ENCODE data around the gene TNIK.

The TNIK gene

GRCh38 chr3:171347301-171348039 is 112.7 kb downstream of the TNIK start:
- FAIRE-seq (no peak), DNase-seq (ENCODE audit: insufficient read length, low spot score) (no peak)
- TF ChIP-seq POLR2AphosphoS5 (IDR thresholded peaks at IDR 0.05; ENCODE audit: low read depth, low read length), result no peak
- no peak for TF ChIP-seq TAF1 (IDR thresholded peaks at IDR 0.05; ENCODE audit: low read depth, low read length)
- TF ChIP-seq POLR2A (IDR thresholded peaks at IDR 0.05; ENCODE audit: low read depth, low read length), result no peak
- TF ChIP-seq SPI1 (IDR thresholded peaks at IDR 0.05; ENCODE audit: low read depth, low read length), result peak; percentile 35

GRCh38 chr3:171346582-171347300 is 113.5 kb downstream of the TNIK start:
- no peak for TF ChIP-seq SPI1 (IDR thresholded peaks at IDR 0.05; ENCODE audit: low read depth, low read length)
- TF ChIP-seq PAX5 (IDR thresholded peaks at IDR 0.05; ENCODE audit: insufficient read depth, low read length, severe bottlenecking), result no peak
- no peak for TF ChIP-seq POLR2AphosphoS5 (IDR thresholded peaks at IDR 0.05; ENCODE audit: low read depth, low read length)
- TF ChIP-seq TAF1 (IDR thresholded peaks at IDR 0.05; ENCODE audit: low read depth, low read length), result no peak
- DNase-seq (ENCODE audit: insufficient read length, low spot score) (no peak), FAIRE-seq (no peak)

GRCh38 chr3:171346019-171346418 is 114.2 kb downstream of the TNIK start:
- no peak for TF ChIP-seq TAF1 (IDR thresholded peaks at IDR 0.05; ENCODE audit: low read depth, low read length)
- FAIRE-seq (no peak), DNase-seq (ENCODE audit: insufficient read length, low spot score) (no peak)

- FAIRE-seq, result no peak
- DNase-seq (ENCODE audit: insufficient read length, low spot score), result no peak
- TF ChIP-seq SPI1 (IDR thresholded peaks at IDR 0.05; ENCODE audit: low read depth, low read length) (no peak), POLR2AphosphoS5 (IDR thresholded peaks at IDR 0.05; ENCODE audit: low read depth, low read length) (no peak), POU2F2 (IDR thresholded peaks at IDR 0.05; ENCODE audit: low read depth, low read length) (no peak), POLR2A (IDR thresholded peaks at IDR 0.05; ENCODE audit: low read depth, low read length) (no peak), PAX5 (IDR thresholded peaks at IDR 0.05; ENCODE audit: insufficient read depth, low read length, severe bottlenecking) (no peak), TAF1 (IDR thresholded peaks at IDR 0.05; ENCODE audit: low read depth, low read length) (no peak)
These were observed 114.9 kb downstream of the TNIK start for GRCh38 chr3:171345107-171345843.

- FAIRE-seq, result no peak
- TF ChIP-seq PAX5 (IDR thresholded peaks at IDR 0.05; ENCODE audit: insufficient read depth, low read length, severe bottlenecking) (no peak), POU2F2 (IDR thresholded peaks at IDR 0.05; ENCODE audit: low read depth, low read length) (no peak), SPI1 (IDR thresholded peaks at IDR 0.05; ENCODE audit: low read depth, low read length) (no peak), TAF1 (IDR thresholded peaks at IDR 0.05; ENCODE audit: low read depth, low read length) (no peak), POLR2A (IDR thresholded peaks at IDR 0.05; ENCODE audit: low read depth, low read length) (no peak), POLR2AphosphoS5 (IDR thresholded peaks at IDR 0.05; ENCODE audit: low read depth, low read length) (no peak)
- DNase-seq (ENCODE audit: insufficient read length, low spot score), result no peak
These were observed 116.5 kb downstream of the TNIK start for GRCh38 chr3:171343693-171344092.

- TF ChIP-seq POLR2A (IDR thresholded peaks at IDR 0.05; ENCODE audit: low read depth, low read length), result no peak
- TF ChIP-seq PAX5 (IDR thresholded peaks at IDR 0.05; ENCODE audit: insufficient read depth, low read length, severe bottlenecking), result no peak
- no peak for TF ChIP-seq TAF1 (IDR thresholded peaks at IDR 0.05; ENCODE audit: low read depth, low read length)
- no peak for TF ChIP-seq POU2F2 (IDR thresholded peaks at IDR 0.05; ENCODE audit: low read depth, low read length)
- TF ChIP-seq SPI1 (IDR thresholded peaks at IDR 0.05; ENCODE audit: low read depth, low read length), result no peak
- no peak for TF ChIP-seq POLR2AphosphoS5 (IDR thresholded peaks at IDR 0.05; ENCODE audit: low read depth, low read length)
- DNase-seq (ENCODE audit: insufficient read length, low spot score) (no peak), FAIRE-seq (no peak)
These were observed 117.3 kb downstream of the TNIK start for GRCh38 chr3:171342783-171343420.

GRCh38 chr3:171342200-171342599 is 118.0 kb downstream of the TNIK start:
- DNase-seq (ENCODE audit: insufficient read length, low spot score) (no peak), FAIRE-seq (no peak)
- no peak for TF ChIP-seq POU2F2 (IDR thresholded peaks at IDR 0.05; ENCODE audit: low read depth, low read length)
- TF ChIP-seq POLR2A (IDR thresholded peaks at IDR 0.05; ENCODE audit: low read depth, low read length), result no peak
- no peak for TF ChIP-seq TAF1 (IDR thresholded peaks at IDR 0.05; ENCODE audit: low read depth, low read length)
- no peak for TF ChIP-seq PAX5 (IDR thresholded peaks at IDR 0.05; ENCODE audit: insufficient read depth, low read length, severe bottlenecking)
- no peak for TF ChIP-seq POLR2AphosphoS5 (IDR thresholded peaks at IDR 0.05; ENCODE audit: low read depth, low read length)
- TF ChIP-seq SPI1 (IDR thresholded peaks at IDR 0.05; ENCODE audit: low read depth, low read length), result no peak

GRCh38 chr3:171340434-171340833 is 119.8 kb downstream of the TNIK start:
- DNase-seq (ENCODE audit: insufficient read length, low spot score), result no peak
- no peak for TF ChIP-seq POLR2AphosphoS5 (IDR thresholded peaks at IDR 0.05; ENCODE audit: low read depth, low read length)
- TF ChIP-seq POU2F2 (IDR thresholded peaks at IDR 0.05; ENCODE audit: low read depth, low read length), result no peak
- no peak for TF ChIP-seq SPI1 (IDR thresholded peaks at IDR 0.05; ENCODE audit: low read depth, low read length)
- no peak for TF ChIP-seq TAF1 (IDR thresholded peaks at IDR 0.05; ENCODE audit: low read depth, low read length)
- FAIRE-seq, result no peak

GRCh38 chr3:171339598-171339997 is 120.6 kb downstream of the TNIK start:
- DNase-seq (ENCODE audit: insufficient read length, low spot score), result no peak
- FAIRE-seq, result no peak
- TF ChIP-seq PAX5 (IDR thresholded peaks at IDR 0.05; ENCODE audit: insufficient read depth, low read length, severe bottlenecking) (no peak), TAF1 (IDR thresholded peaks at IDR 0.05; ENCODE audit: low read depth, low read length) (no peak), POLR2A (IDR thresholded peaks at IDR 0.05; ENCODE audit: low read depth, low read length) (no peak), POLR2AphosphoS5 (IDR thresholded peaks at IDR 0.05; ENCODE audit: low read depth, low read length) (no peak), POU2F2 (IDR thresholded peaks at IDR 0.05; ENCODE audit: low read depth, low read length) (no peak)

Data from GM12891 (cell line).